IMR-90 (cell line): ENCODE measurements around the gene KDM5B. TPM values are rescaled to one million over a fixed set of nuclear protein-coding genes. Genes with fewer than 3 reads are reported as not detected.

Source experiments
- ATAC-seq: fragments of 200-7000 bp; cut with Tn5 transposase; 2 replicates; pipeline ENCODE4 v1.9.1; 2020; ENCODE audit warnings: low read depth, mild to moderate bottlenecking, moderate library complexity
- BruUV-seq: library from RNA; stranded (reverse); fragments of 400-500 nt; replicated peaks from 2 replicates; lab custom pipeline; 2021; lab: Mats Ljungman, UMichigan
- CTCF ChIA-PET: fragments of 300-600 bp; formaldehyde crosslinking; extraction: SDS; loops from one replicate; lab custom pipeline; 2021; ENCODE audit warnings: antibody characterized with exemption; lab: Yijun Ruan, JAX
- POLR2A ChIA-PET: fragments of 300-600 bp; sonication (Branson Sonifier 250); formaldehyde crosslinking; loops from one replicate; lab custom pipeline; 2022; ENCODE audit warnings: antibody characterized with exemption; ENCODE audit not compliant: unreplicated experiment; lab: Charles Lee
- DNase-seq: peaks from one replicate; pipeline ENCODE4 v3.0.0; 2013
- H2AFZ ChIP-seq: replicated peaks from 2 replicates; pipeline ENCODE3; 2013; ENCODE audit warnings: low read length, mild to moderate bottlenecking; ENCODE audit not compliant: poor library complexity
- H2AK5ac ChIP-seq: 2 replicates; pipeline ENCODE4 v1.6.1; 2013; ENCODE audit warnings: low read depth, low read length, inconsistent platforms
- H2AK9ac ChIP-seq: replicated peaks from 2 replicates; pipeline ENCODE3; 2013; ENCODE audit warnings: mild to moderate bottlenecking, low read depth, low read length, moderate library complexity; ENCODE audit not compliant: poor library complexity
- H2BK120ac ChIP-seq: 2 replicates; pipeline ENCODE4 v1.6.1; 2013; ENCODE audit warnings: low read depth, low read length, inconsistent platforms
- H2BK15ac ChIP-seq: 3 replicates; pipeline ENCODE4 v1.6.1; 2013; ENCODE audit warnings: low read depth, low read length, inconsistent platforms
- H2BK20ac ChIP-seq: 2 replicates; pipeline ENCODE4 v1.6.1; 2013; ENCODE audit warnings: low read depth, mild to moderate bottlenecking, inconsistent platforms, low read length, moderate library complexity
- H2BK5ac ChIP-seq: 2 replicates; pipeline ENCODE4 v1.6.1; 2013; ENCODE audit warnings: mild to moderate bottlenecking, low read depth, low read length, inconsistent platforms; ENCODE audit not compliant: poor library complexity, severe bottlenecking
- H3K14ac ChIP-seq: replicated peaks from 2 replicates; pipeline ENCODE4 v1.6.1; 2013; ENCODE audit warnings: low read depth, low read length, inconsistent platforms
- H3K18ac ChIP-seq: 2 replicates; pipeline ENCODE4 v1.6.1; 2013; ENCODE audit warnings: low read depth, low read length, control low read depth
- H3K23ac ChIP-seq: 2 replicates; pipeline ENCODE4 v1.6.1; 2013; ENCODE audit warnings: low read depth, low read length, inconsistent platforms
- H3K27ac ChIP-seq: 2 replicates; pipeline ENCODE4 v1.5.1; 2013; ENCODE audit warnings: mild to moderate bottlenecking, control low read depth, low read length; ENCODE audit not compliant: insufficient read depth
- H3K27me3 ChIP-seq: 2 replicates; pipeline ENCODE4 v1.6.1; 2013; ENCODE audit warnings: low read length; ENCODE audit not compliant: control insufficient read depth, insufficient read depth
- H3K36me3 ChIP-seq: 2 replicates; pipeline ENCODE4 v1.6.1; 2013; ENCODE audit warnings: low read length, mixed read lengths; ENCODE audit not compliant: control insufficient read depth, insufficient read depth
- H3K4ac ChIP-seq: 2 replicates; pipeline ENCODE4 v1.6.1; 2013; ENCODE audit warnings: low read depth, low read length, inconsistent platforms
- H3K4me1 ChIP-seq: 2 replicates; pipeline ENCODE4 v1.6.1; 2013; ENCODE audit warnings: low read length, mixed read lengths; ENCODE audit not compliant: control insufficient read depth, insufficient read depth
- H3K4me2 ChIP-seq: 2 replicates; pipeline ENCODE4 v1.6.1; 2013; ENCODE audit warnings: low read depth, mild to moderate bottlenecking, control low read depth, low read length, moderate library complexity
- H3K4me3 ChIP-seq: 2 replicates; pipeline ENCODE4 v1.5.1; 2013; ENCODE audit warnings: low read depth, mild to moderate bottlenecking, control low read depth, low read length, moderate library complexity; ENCODE audit not compliant: insufficient read depth
- H3K56ac ChIP-seq: 2 replicates; pipeline ENCODE4 v1.6.1; 2013; ENCODE audit warnings: low read length, inconsistent platforms; ENCODE audit not compliant: insufficient read depth; ENCODE audit errors: extremely low read depth
- H3K79me1 ChIP-seq, 2 experiments: 2 replicates each; pipeline ENCODE4 v1.6.1; 2013; ENCODE audit warnings: low read length in 2 of 2, inconsistent platforms in 1 of 2, low read depth in 1 of 2
- H3K9ac ChIP-seq: 2 replicates; pipeline ENCODE4 v1.6.1; 2013; ENCODE audit warnings: low read depth, low read length, control low read depth
- H3K9me1 ChIP-seq: 2 replicates; pipeline ENCODE4 v1.6.1; 2013; ENCODE audit warnings: low read length, inconsistent platforms; ENCODE audit not compliant: insufficient read depth
- H3K9me3 ChIP-seq: 2 replicates; pipeline ENCODE4 v1.6.1; 2013; ENCODE audit warnings: low read length; ENCODE audit not compliant: control insufficient read depth, insufficient read depth
- H4K20me1 ChIP-seq: 2 replicates; pipeline ENCODE4 v1.6.1; 2013; ENCODE audit warnings: low read length, inconsistent platforms; ENCODE audit not compliant: insufficient read depth
- H4K5ac ChIP-seq: 2 replicates; pipeline ENCODE4 v1.6.1; 2013; ENCODE audit warnings: mild to moderate bottlenecking, low read depth, low read length, control low read depth
- H4K8ac ChIP-seq, 2 experiments: 2 replicates each; pipeline ENCODE4 v1.6.1; 2013; ENCODE audit warnings: low read depth in 2 of 2, low read length in 2 of 2, control low read depth in 1 of 2, inconsistent platforms in 1 of 2
- H4K91ac ChIP-seq: 2 replicates; pipeline ENCODE4 v1.6.1; 2013; ENCODE audit warnings: low read depth, low read length, inconsistent platforms; ENCODE audit not compliant: insufficient read depth
- POLR2A ChIP-seq: IDR thresholded peaks from 2 replicates; pipeline ENCODE4 v1.6.1; 2012; ENCODE audit warnings: mild to moderate bottlenecking, low read depth, low read length
- WGBS, 2 experiments: methylation state at CpG; one replicate each; pipeline versions ENCODE4 v1.1.5 to v1.1.7; 2013; ENCODE audit warnings: missing lambda C conversion rate in 2 of 2; ENCODE audit not compliant: insufficient read length in 1 of 2; ENCODE audit errors: extremely low coverage in 2 of 2; 5-methylcytosine and 5-hydroxymethylcytosine counted together
- dilution Hi-C: fragments of 300-500 bp; cut with HindIII; formaldehyde crosslinking; loops from one replicate; pipeline ENCODE4 v1.14.3; 2018; ENCODE audit warnings: low sequenced_read_pairs; ENCODE audit not compliant: unreplicated experiment
- in situ Hi-C: fragments of 300-500 bp; cut with MboI; formaldehyde crosslinking; loops from 3 replicates; pipeline ENCODE4 v1.14.3; 2019; ENCODE audit warnings: low sequenced_read_pairs, inconsistent platforms, mixed read lengths
- intact Hi-C: fragments of 100-400 bp; cut with micrococcal nuclease; formaldehyde crosslinking; loops from 2 replicates; pipeline ENCODE4 v1.10.0; 2022
- polyA plus RNA-seq, 3 experiments: library from polyadenylated mRNA; depleted of rRNA; stranded (reverse); fragments of >200 nt; gene quantifications; 2 replicates each; pipeline ENCODE4 v1.2.3, GENCODE V29; 2012; ENCODE audit warnings: low replicate concordance in 1 of 3
- total RNA-seq: library from RNA; depleted of rRNA; stranded (reverse); fragments of >200 nt; gene quantifications from 2 replicates; pipeline ENCODE4 v1.2.3, GENCODE V29; 2012

The KDM5B gene
- total and polyA plus RNA-seq, 2 of the 4 experiments (the other 2 are of a cell fraction) = 28.8 to 82.1 TPM

DNA sequence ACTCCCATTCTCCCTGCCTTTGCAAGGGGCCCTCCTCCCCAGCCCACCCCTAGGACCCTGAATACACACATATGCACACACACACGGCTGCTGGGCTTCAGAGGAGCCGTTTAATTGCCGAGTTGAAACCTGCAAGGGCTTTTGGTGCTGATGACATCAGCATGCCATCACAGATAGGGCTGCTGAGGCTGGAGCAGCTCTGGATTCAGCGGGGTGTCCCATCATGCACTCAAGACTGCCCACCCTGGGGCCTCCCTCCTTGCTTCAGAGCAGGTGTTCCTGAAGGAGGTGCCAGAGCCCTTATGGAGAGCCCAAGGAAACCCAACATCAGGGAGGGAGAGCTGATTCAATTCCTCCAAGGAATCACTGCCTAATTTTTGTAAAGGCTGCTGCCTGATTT is 103.6 kb downstream of the KDM5B start:
- no peak overlapping the region for H3K23ac ChIP-seq
- no peak overlapping the region for H3K4me2 ChIP-seq
- 40% methylated on average over 1 of the region's 4 CpGs; no CpG with 5 or more reads in 1 of the 2 experiments for WGBS, 2 experiments
- no peak overlapping the region for H3K56ac ChIP-seq
- no peak overlapping the region for H3K9ac ChIP-seq
- dilution Hi-C loops (no loop called here), in situ Hi-C loops (no loop called here), intact Hi-C loops (no loop called here)
- no peak overlapping the region for H3K4me3 ChIP-seq
- POLR2A ChIA-PET = no interaction called here
- no peaks in the 10 kb centered on the region; the same call in 1 of the 2 replicates for H4K20me1 ChIP-seq
- peaks cover 88% of the 10 kb centered on the region for H3K27me3 ChIP-seq
- H2BK120ac ChIP-seq = no peak overlapping the region
- DNase-seq (no peak), ATAC-seq (no peak)
- H3K9me1 ChIP-seq = no peaks in the 10 kb centered on the region
- TF ChIP-seq POLR2A = no peak
- H2BK20ac ChIP-seq = no peak overlapping the region
- no peak overlapping the region for H2AK9ac ChIP-seq
- H4K91ac ChIP-seq = no peak overlapping the region
- no peak overlapping the region for H2BK5ac ChIP-seq
- H2BK15ac ChIP-seq = no peak overlapping the region
- no peaks in the 10 kb centered on the region for H3K4me1 ChIP-seq
- no peak overlapping the region for H3K4ac ChIP-seq
- H2AFZ ChIP-seq = no peak overlapping the region
- H2AK5ac ChIP-seq = no peak overlapping the region
- H3K14ac ChIP-seq = no peak overlapping the region
- no peak overlapping the region for H3K18ac ChIP-seq
- H4K5ac ChIP-seq = no peak overlapping the region
- no peak overlapping the region for H4K8ac ChIP-seq
- no peaks in the 10 kb centered on the region for H3K79me1 ChIP-seq
- no peaks in the 10 kb centered on the region for H3K9me3 ChIP-seq
- no peaks in the 10 kb centered on the region for H3K36me3 ChIP-seq
- CTCF ChIA-PET = no interaction called here
- no peak overlapping the region for H3K27ac ChIP-seq
- BruUV-seq = no TSS peak
